NCI-H1092 (cell line): ENCODE data around the gene ODR4.
"Not testable (repeated sequence)": the region's sequence is repeated elsewhere in the genome, so short reads cannot be mapped to it uniquely, and the experiment has no call there.

ENCODE experiments used
- DNase-seq: peaks from one replicate; lab custom pipeline; 2025; lab: John Stamatoyannopoulos, UW

The ODR4 gene

DNA sequence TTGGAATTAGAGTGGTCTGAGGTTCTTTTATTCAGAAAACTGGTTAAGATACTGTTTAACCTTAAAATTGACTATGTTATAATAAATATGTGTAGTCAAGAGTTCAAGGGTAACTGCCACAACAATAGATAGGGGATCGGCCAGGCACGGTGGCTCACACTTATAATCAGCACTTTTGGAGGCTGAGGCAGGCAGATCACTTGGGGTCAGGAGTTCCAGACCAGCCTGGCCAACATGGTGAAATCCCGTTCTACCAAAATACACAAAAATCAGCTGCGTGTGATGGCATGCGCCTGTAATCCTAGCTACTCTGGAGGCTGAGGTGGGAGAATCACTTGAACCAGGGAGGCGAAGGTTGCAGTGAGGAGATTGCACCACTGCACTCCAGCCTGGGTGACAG is 45.8 kb downstream of the ODR4 start:
- DNase-seq: no peak

DNA sequence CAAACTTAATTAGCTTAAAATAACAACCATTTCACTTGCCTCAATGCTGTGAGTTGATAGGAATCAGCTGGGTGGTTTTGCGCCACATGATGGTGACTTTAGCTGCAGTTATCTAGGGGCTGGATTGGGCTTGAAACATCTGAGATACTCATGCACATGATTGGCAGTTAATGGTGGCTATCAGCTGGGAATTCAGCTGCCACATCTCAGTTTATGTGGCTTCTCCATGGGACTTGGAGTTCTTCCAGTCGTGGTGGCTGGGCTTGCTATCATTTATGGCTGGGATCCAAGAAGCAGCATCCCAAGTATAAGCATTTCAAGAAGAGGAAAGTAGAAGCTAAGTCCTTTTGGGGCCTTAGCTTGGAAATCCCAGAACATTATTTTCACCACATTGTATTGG is 48.9 kb downstream of the ODR4 start:
- DNase-seq: no peak

DNA sequence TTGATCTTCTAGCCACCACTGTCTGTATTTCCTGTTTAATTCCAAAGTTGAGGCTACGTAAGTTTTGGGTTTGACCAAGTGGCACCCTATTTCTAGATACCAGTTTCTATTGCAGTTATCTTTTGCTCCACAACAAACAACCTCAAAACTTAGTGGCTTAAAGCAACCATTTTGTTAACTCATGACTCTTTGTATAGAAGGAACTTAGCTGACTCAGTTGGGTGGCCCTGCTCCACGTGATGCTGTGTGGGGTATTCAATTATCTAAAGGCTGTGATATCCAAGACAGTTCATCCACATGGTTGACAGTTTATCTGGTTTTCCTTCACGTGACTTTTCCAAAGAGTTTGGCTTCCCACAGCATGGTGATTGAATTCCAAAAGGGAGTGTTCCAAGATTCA is 50.5 kb downstream of the ODR4 start:
- DNase-seq: no peak

DNA sequence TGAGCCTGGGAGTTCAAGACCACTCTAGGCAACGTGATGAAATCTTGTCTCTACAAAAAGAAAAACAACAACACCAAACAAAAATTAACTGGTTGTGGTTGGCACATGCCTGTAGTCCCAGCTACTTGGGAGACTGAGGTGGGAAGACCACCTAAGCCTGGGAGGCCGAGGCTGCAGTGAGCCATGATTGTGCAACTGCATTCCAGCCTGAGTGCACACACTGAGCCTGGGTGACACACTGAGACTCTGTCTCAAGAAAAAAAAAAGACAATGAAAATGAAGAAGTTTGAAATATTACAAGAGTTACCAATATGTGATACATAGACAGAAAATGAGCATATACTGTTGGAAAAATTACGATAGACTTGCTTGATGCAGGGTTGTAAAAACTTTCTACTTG is 53.4 kb downstream of the ODR4 start:
- DNase-seq: no peak

DNA sequence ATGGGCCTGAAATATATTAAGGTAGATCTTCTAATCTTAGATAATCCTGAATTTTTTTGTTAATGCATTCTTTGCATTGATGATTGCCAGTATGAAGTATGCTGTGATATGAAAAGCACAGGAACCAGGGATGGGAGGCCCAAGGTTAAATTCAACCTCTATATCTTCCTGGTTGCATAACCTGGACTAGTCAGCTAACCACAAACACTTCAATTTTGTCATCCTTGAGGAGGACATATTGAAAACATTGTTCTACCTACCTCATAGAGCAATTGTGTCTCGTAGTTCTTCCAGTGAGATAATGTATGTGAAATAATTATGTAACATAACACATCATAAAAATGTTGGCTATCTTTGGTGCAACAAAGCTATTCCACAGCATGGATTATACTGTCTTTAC is 59.7 kb downstream of the ODR4 start:
- no peak for DNase-seq

DNA sequence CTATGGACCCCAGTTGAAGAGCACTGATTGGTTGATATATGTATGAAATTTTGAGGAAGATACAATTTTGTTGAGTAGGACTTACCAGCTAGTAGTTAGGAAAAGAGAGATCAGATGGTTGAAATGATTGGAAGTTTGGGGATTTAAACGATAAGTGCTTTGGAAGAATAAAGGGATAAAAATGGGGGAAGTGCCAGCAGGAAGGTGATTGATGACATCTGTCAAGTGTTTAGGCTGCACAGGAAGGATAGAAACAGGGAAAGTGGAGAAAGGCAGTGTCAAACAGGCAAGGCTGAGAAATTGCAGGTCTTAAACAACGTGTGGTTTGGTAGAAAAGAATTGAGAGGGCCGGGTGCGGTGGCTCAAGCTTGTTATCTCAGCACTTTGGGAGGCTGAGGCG is 62.9 kb downstream of the ODR4 start:
- no peak for DNase-seq

DNA sequence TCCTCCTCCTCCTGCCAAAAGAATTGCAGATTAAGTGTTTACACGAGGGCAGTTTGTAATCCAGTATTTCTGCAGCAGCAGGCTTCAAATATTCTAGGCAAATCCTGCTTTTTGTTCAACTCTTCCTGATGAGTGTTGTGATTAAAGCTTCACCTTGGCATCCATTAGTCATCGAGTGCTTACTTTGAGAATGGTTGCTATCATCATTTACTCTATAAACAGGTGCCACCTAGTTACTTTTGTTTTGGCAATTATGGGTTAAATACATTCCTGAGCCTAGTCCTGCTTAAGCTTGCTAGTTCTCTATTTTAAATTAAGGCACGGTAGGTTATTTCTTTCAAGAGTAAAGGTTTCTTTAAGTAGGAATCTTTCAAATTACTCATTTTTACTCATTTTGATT is 64.9 kb downstream of the ODR4 start:
- DNase-seq: no peak

DNA sequence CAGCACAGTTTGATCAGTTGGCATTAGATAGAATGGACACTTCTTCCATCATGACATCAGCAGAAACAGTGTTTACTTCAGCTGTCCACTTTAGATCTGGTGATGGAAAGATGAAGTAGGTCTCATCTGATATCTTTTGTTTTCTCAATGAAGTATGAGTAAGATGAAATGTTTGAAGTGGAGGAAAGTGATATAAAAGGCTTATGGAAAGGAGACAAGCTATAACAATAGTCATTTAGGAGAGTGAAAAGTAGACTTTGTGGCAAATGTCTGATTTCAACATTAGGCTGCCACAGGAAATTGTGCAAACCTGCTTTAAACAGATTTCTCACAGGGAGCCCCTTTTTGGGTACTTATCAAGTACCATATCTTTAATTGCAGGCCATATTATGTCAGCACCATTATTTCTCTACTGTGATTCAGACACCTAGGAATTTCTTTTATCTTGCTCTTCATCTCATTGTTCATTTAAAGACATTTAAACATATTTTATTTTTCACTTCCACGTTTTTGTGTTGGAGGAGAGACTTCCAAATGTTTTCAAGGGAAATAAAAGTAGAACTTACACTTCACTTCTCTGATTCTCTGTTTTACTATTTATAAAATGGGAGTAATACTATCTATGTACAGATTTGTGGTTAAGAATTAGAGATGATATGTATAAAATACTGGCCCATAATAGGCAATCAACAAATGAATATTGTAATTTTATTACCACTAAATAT is 67.2 kb downstream of the ODR4 start:
- DNase-seq: no peak

DNA sequence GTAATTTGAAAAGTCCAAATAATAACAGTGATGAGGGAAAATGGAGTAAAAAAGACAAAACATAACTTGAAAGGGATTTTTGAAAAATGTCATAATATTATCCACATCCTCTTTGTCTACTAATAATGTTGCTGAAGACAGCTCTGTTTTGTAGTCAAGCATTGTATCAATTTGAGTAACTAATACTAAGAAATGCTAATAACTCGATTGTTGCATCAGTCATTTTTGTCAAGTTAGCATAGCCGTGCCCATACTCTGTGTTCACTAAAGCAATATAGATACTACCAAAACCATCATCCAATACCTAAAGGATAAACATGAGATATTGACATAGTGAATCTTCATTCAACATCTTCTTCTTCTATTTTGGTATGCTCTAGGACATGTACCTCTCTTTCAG is 68.0 kb downstream of the ODR4 start:
- no peak for DNase-seq

DNA sequence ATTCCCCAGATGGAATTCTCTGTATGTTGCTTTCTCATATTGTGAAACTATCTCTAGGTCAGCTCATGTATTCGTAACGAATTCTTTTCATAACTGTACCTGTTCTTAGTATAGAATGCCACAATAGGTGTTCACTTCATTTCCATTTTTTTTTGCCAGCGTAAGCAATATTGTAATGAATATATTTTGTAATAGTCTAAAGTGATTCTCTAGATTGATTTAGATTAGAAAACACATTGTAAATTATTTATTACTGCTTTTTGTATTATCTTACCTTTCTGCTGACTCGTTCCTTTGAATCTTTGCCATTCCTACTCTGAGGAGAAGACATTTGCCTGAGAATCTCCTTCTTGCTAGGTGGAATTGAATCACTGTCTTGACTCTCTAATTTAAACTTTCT is 70.5 kb downstream of the ODR4 start:
- DNase-seq: no peak

DNA sequence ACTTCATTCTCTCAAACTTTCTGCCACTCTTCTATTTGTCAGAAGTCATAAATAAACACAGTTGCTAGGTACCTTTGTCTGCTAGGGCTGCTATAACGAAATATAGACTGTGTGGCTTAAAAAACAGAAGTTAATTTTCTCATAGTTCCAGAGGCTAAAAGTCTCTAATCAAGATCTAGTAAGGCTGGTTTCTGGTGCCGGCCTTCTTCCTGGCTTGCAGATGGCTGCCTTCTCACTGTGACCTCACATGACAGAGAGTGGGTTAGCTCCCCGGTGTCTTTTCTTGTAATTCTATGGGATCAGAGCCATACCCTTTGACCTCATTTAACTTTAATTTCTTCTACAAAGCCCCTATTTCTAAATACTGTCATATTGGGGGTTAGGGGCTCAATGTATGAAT is 79.3 kb downstream of the ODR4 start:
- no peak for DNase-seq

DNA sequence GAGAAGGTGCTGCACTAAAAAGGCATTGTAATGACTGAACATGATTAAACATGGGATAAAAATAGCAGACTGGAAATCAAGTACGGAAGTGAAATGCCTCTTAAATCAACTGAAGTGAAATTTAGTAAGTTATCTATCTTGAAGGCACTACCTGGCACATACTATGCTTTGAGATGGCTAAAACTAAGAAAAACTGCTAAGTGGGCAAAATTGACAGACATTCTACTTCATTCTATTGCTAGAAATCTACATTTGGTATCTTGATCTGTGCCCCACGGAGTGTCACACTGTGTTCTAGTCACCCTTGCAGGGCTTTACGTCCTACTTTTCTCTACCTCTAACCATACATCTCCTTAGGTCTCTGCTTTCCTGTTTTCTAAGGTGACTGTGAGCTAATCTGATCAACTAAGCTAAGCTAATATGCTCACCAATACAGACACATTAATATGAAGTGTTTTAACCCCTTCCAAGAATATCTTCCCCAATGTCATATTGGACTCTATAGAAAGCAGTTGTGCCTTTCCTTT is 81.2 kb downstream of the ODR4 start:
- no peak for DNase-seq

DNA sequence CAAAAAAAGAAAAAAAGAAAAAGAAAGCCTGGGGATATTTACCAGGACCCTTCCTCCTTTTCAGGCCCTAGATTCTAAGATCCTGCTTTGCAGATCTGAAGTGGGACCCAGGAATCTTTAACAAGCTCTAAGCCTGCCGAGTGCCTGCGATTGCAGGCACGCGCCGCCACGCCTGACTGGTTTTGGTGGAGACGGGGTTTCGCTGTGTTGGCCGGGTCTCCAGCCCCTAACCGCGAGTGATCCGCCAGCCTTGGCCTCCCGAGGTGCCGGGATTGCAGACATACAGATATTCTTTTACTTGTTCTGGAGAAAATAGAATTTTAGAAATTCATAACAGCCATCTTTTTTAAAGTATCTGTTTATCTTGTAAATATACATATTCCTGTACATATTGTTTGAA is 83.5 kb downstream of the ODR4 start:
- not testable (repeated sequence) for DNase-seq

DNA sequence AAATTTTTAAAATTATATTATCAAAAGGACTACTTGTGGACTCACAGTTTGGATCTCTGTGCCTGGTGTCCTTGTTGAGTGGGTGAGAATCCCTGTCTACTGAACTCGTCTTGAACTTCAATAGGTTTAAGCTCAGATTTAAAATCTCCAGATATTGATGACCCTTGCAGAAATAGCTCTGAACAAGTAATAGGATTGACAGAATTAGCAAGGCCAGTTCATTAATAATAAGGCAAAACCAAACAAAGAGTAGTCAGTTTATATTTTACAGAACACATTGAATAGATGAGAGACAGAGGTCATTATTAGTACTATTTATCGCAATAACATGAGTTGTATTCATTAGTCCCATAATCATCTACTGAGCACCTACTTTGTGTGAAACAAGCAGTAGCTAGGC is 85.4 kb downstream of the ODR4 start, which contains the start of gene PDC:
PDC (minus strand) TSS at position 101 of the 400 bp plus-strand sequence. CDS start 11,655 bp downstream, outside the sequence.
- DNase-seq: no peak

DNA sequence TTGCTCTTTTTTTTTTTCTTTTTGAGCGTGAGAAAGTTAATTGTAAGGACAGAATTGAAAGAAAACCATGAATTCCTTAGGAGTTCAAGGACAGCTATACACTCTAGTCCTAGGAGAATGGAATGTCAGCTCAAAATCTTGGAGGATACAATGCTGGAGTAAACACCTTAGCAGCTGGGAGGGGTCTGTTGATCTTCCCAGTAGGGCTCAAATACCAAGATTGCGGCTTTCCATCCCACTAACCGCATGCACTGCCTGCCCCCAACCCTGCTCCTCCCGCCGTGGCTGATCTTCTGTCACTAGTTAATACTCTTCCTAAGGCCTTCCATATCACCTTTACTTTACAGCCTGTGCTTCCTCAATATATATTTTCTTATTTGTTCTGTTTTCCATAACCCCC is 87.9 kb downstream of the ODR4 start:
- no peak for DNase-seq

DNA sequence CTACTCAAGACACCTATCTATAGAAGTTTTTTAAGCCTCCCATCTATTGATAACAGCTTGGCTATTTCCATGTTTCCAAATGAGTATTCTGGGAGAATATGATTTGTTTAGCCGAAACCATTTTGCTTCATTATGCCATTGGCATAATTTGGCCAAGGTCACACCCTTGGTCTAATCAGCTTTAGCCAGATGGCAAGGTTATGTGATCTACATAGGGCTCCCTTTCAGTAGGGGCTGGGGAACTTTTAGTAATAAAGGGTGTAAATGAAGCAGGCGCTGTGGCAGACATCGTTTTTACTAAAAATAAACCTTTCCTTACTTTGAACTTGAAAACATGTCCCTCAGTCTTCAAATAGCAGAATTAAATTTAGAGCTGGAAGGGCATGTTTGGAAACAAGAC is 88.3 kb downstream of the ODR4 start:
- no peak for DNase-seq

DNA sequence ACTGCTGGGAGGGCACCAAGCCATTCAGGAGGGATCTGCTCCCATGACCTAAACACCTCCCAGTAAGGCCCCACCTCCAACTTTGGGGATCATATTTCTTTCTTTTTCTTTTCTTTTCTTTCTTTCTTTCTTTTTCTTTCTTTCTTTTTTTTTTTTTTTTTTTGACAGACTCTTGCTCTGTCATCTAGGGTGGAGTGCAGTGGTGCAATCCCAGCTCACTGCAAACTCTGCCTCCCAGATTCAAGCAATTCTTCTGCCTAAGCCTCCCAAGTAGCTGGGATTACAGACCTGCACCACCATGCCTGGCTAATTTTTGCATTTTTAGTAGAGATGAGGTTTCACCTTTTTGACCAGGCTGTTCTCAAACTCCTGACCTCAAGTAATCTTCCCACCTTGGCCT is 89.9 kb downstream of the ODR4 start:
- not testable (repeated sequence) for DNase-seq

DNA sequence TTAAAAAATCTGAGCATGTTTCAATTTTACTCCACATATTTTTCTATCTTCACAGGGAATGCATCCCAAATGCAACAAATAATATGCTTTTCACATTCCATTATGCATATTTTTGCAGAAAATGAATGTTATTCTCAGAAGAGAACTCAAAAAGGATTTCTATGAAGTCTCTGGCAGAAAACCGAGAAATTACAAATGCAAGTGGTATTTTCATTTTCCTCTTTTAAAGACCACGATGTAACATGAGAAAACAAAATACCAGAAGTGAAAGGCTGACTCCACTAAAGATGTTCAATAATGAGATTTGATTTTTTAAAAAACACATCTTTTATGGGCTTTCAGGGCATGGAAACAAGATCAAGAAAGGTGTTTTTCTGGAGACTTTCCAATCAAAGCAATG is 90.3 kb downstream of the ODR4 start:
- DNase-seq: no peak
